Osteoblast (primary cell): ENCODE results near the gene LRCH3. TPM values are rescaled to one million over a fixed set of nuclear protein-coding genes. Genes with fewer than 3 reads are reported as not detected.

Source experiments
- DNase-seq: peaks from one replicate; pipeline ENCODE4 v3.0.0; 2011; ENCODE audit warnings: low spot score, mixed read lengths; ENCODE audit not compliant: insufficient read length; ENCODE audit errors: missing footprints
- H2AFZ ChIP-seq: 2 replicates; pipeline ENCODE4 v1.6.0; 2011; ENCODE audit warnings: mild to moderate bottlenecking, low read length
- H3K27ac ChIP-seq: 2 replicates; pipeline ENCODE4 v1.5.1; 2011; ENCODE audit warnings: mild to moderate bottlenecking, low read depth, low read length, moderate library complexity
- H3K27me3 ChIP-seq: 2 replicates; pipeline ENCODE4 v1.6.0; 2012; ENCODE audit warnings: mild to moderate bottlenecking, control low read depth, inconsistent platforms, low read length, moderate library complexity; ENCODE audit not compliant: insufficient read depth
- H3K36me3 ChIP-seq: 2 replicates; pipeline ENCODE4 v1.5.1; 2011; ENCODE audit warnings: mild to moderate bottlenecking, low read length, control low read depth, moderate library complexity; ENCODE audit not compliant: insufficient read depth
- H3K4me1 ChIP-seq: 2 replicates; pipeline ENCODE4 v1.5.1; 2011; ENCODE audit warnings: mild to moderate bottlenecking, low read length, control low read depth, moderate library complexity; ENCODE audit not compliant: insufficient read depth
- H3K4me2 ChIP-seq: 2 replicates; pipeline ENCODE4 v1.6.0; 2011; ENCODE audit warnings: mild to moderate bottlenecking, low read length; ENCODE audit not compliant: insufficient read depth
- H3K4me3 ChIP-seq: fragments of 200-600 bp; sonication (generic); 3 replicates; pipeline ENCODE4 v1.5.1; 2012; ENCODE audit warnings: mild to moderate bottlenecking, low read length, inconsistent platforms; ENCODE audit not compliant: insufficient read depth
- H3K79me2 ChIP-seq: 2 replicates; pipeline ENCODE4 v1.6.0; 2012; ENCODE audit warnings: mild to moderate bottlenecking, low read length, control low read depth, inconsistent platforms; ENCODE audit not compliant: insufficient read depth
- H3K9me3 ChIP-seq: 2 replicates; pipeline ENCODE4 v1.5.1; 2011; ENCODE audit warnings: low read depth, low read length, control low read depth
- H4K20me1 ChIP-seq: 2 replicates; pipeline ENCODE4 v1.6.0; 2012; ENCODE audit warnings: mild to moderate bottlenecking, low read length, control low read depth; ENCODE audit not compliant: insufficient read depth
- CTCF ChIP-seq: IDR thresholded peaks from 2 replicates; pipeline ENCODE4 v1.5.1; 2011; ENCODE audit warnings: mild to moderate bottlenecking, low read depth, low read length, moderate library complexity; ENCODE audit errors: extremely low read depth
- small RNA-seq: library from RNA; depleted of rRNA; stranded (forward); fragments of <200 nt; gene quantifications from one replicate; pipeline ENCODE3, GENCODE V24; 2012
- total RNA-seq: library from RNA; depleted of rRNA; stranded (reverse); fragments of >200 nt; gene quantifications from 2 replicates; pipeline ENCODE4 v1.2.3, GENCODE V29; 2012

The LRCH3 gene
- total RNA-seq, 1 donor, result 91.6 TPM

DNA sequence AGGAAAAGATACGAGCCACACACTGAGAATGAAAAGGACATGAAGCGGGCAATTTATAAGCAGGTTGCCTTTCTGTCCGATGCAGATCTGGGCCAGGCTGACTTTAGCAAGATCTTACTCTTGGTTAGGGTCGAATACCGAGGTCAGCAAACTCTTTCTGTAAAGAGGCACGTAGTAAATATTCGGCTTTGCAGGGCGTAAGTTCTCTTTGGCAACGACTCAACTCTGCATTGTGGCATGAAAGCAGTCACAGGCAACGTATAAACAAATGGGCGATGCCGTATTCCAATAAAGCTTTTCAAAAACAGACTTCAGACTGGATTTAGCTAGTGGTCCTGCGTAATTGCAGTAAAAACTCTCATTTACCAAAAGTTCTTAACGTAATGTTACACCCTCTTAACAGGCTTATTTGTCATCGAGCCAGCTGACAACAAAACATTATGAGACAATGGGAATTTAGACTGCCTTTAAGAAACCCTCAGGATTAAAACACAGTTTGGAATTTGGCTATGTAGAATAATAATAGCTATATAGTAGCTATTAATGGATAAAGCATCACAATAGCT is 145.8 kb downstream of the LRCH3 start:
- Histone ChIP-seq H3K27ac (no peak overlapping the region), H3K9me3 (no peaks in the 10 kb centered on the region), H3K79me2 (no peaks in the 10 kb centered on the region), H3K4me2 (no peak overlapping the region), H2AFZ (no peak overlapping the region), H3K4me3 (no peak overlapping the region), H3K27me3 (no peaks in the 10 kb centered on the region), H3K36me3 (no peaks in the 10 kb centered on the region), H4K20me1 (no peaks in the 10 kb centered on the region), H3K4me1 (no peaks in the 10 kb centered on the region)
- TF ChIP-seq CTCF, result no peak
- no peak for DNase-seq

Small RNAs within 50 kb of the gene (small RNA-seq; reads per million reads assigned to genes)
- not detected for gene RNU6-858P

Other genes starting within 250 kb of the LRCH3 start
- gene BDH1, start 235.3 kb upstream of the LRCH3 start, total RNA-seq, result 5.6 and 5.8 TPM in 2 replicates
- 19.7 and 23.2 TPM in 2 replicates for gene RUBCN, start 54.4 kb upstream of the LRCH3 start, total RNA-seq
- 41.3 and 42.0 TPM in 2 replicates for gene FYTTD1, start 41.4 kb upstream of the LRCH3 start, total RNA-seq
- gene RPL35A, start 158.9 kb downstream of the LRCH3 start, total RNA-seq, result 373 and 450 TPM in 2 replicates
- 13.0 and 16.3 TPM in 2 replicates for gene LMLN, start 169.0 kb downstream of the LRCH3 start, total RNA-seq